Heart left ventricle (tissue), 13 donors: ENCODE measurements around the gene NCEH1.

Source experiments
- POLR2A ChIP-seq, 2 donors: fragments of 450-650 bp; IDR thresholded peaks; one replicate each; pipeline ENCODE4 v1.6.1; 2017; ENCODE audit warnings: antibody characterized with exemption in 2 of 2, mild to moderate bottlenecking in 2 of 2, moderate library complexity in 2 of 2
- TF ChIP-seq, protein P1 (sequence below), 12 donors: fragments of 200-600 bp; sonication (generic) in 4 of 12; IDR thresholded peaks; one replicate each; pipeline versions ENCODE4 v1.5.0 to v1.8.0; 2018 to 2022; ENCODE audit warnings: antibody characterized with exemption in 12 of 12, mild to moderate bottlenecking in 5 of 12
- donor health status: ischemic (EF 13 %, LVEDD 7.1; RV severe dilation, severe dysfunction).
- donor health status: DM: no; HTN: yes; CAD: no.
- donor health status: DM: no; HTN: no; CAD: no.
- donor health status: ischemic (EF 25% LVEDD 6.9; RV normal size, moderate dysfunction).
- donor health status: ischemic (EF 25% LVEDD 5.7; RV mildly dilated, moderate dysfunction).
- donor health status: ischemic (EF 35%, LVEDD 5.7; RV mildly dilated, moderate dysfunction).
- donor health status: nonischemic (EF 11% LVEDD 7.7; RV severe dilation, severe dysfunction).
- donor health status: DM: yes; HTN: yes; CAD: no.
- donor health status: PGD.
- donor health status: ischemic (EF 29% LVEDD 5.4; RV normal size, mild dysfunction).
- donor health status: nonischemic (EF 23%, LVEDD 6.1; RV moderate dilation, normal function).

GRCh38 chr3:172647080-172647479, 63.8 kb downstream of the NCEH1 start:
- no peak for TF ChIP-seq POLR2A (IDR thresholded peaks at IDR 0.05)
- TF ChIP-seq, protein P1, sequence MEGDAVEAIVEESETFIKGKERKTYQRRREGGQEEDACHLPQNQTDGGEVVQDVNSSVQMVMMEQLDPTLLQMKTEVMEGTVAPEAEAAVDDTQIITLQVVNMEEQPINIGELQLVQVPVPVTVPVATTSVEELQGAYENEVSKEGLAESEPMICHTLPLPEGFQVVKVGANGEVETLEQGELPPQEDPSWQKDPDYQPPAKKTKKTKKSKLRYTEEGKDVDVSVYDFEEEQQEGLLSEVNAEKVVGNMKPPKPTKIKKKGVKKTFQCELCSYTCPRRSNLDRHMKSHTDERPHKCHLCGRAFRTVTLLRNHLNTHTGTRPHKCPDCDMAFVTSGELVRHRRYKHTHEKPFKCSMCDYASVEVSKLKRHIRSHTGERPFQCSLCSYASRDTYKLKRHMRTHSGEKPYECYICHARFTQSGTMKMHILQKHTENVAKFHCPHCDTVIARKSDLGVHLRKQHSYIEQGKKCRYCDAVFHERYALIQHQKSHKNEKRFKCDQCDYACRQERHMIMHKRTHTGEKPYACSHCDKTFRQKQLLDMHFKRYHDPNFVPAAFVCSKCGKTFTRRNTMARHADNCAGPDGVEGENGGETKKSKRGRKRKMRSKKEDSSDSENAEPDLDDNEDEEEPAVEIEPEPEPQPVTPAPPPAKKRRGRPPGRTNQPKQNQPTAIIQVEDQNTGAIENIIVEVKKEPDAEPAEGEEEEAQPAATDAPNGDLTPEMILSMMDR (IDR thresholded peaks at IDR 0.05): no peak
